ENCODE measurements around the gene DAP3.
"Not testable (repeated sequence)": the region's sequence is repeated elsewhere in the genome, so short reads cannot be mapped to it uniquely, and the experiment has no call there.

DAP3 gene

DNA sequence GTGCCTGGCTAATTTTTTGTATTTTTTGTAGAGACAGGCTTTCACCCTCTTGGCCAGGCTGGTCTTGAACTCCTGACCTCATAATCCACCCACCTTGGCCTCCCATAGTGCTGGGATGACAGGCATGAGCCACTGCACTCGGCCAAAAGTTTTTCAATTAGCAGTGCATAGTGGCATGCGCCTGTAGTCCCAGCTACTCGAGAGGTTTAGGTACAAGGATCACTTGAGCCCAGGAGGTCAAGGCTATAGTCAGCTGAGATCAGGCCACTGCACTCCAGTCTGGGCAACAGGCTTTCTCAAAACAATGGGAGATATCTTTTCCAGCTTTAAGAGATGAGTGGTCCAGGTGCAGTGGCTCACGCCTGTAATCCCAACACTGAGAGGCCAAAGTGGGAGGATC lies 30.8 kb downstream of the DAP3 start:
- no peak for FAIRE-seq

DNA sequence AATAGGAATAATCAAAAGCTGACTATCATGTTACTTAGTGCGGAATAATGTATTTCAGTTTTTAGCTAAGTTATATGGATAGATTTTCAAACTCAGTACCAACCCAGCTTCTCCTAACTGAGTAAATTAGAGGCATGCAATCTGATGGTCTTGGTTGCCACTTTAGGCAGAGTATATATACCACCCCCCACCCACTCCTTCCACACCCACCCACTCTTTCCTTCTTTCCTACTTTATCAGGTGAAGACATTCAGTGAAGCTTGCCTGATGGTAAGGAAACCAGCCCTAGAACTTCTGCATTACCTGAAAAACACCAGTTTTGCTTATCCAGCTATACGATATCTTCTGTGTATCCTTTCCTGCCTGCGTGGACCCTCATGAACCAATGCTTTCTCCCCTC lies 36.3 kb downstream of the DAP3 start:
- FAIRE-seq = no peak

DNA sequence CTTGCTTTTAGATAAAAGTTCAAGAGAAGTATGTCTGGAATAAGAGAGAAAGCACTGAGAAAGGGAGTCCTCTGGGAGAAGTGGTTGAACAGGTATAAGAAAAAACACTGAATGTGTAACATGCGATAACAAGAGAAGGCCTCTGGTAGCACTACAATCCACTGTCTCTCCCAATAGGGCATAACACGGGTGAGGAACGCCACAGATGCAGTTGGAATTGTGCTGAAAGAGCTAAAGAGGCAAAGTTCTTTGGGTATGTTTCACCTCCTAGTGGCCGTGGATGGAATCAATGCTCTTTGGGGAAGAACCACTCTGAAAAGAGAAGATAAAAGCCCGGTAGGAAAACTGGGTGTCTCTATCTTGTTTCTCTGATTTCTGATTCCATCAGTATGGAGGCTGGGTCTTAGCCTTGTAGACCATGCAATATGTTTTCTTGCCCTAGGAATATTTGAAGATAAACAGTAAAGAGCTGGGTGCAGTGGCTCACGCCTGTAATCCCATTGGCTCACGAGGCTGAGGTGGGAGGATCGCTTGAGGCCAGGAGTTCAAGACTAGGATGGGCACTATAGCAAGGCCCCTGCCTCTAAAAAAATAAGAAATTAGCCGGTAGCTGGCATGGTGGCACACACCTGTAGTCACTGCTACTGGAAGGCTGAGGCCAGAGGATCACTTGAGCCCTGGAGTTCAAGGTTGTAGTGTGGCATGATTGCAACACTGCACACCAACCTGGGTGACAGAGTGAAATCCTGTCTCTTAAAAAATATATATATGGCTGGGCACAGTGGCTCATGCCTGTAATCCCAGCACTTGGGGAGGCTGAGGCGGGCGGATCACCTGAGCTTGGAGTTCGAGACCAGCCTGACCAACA lies 40.4 kb downstream of the DAP3 start:
- FAIRE-seq = no peak

DNA sequence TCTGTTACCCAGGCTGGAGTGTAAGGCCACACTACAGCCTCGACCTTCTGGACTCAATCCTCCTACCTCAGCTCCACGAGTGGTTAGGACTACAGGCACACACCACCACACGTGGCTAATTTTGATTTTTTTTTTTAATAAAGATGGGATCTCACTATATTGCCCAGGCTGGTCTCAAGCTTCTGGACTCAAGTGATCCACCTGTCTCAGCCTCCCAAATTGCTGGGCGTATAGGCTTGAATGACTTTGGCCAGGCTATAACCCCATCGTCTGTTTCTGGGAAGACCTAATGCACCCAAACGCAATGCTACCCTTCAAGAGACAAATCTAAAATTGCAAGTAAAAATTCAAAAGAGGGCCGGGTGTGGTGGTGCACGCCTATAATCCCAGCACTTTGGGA lies 52.1 kb downstream of the DAP3 start:
- FAIRE-seq = no peak

DNA sequence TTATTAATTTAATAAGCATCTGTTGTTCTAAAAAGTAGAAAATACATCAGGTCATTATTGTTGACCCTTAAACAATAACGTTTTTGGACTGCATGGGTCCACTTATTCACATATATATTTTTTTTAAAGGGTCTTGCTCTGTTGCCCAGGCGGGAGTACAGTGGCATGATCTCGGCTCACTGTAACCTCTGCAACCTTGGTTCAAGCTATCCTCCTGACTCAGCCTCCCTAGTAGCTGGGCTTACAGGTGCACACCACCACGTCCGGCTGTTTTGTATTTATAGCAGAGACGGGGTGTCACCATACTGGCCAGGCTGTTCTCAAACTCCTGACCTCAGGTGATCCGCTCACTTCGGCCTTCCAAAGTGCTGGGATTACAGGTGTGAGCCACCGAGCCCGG lies 53.0 kb downstream of the DAP3 start:
- FAIRE-seq = no peak

DNA sequence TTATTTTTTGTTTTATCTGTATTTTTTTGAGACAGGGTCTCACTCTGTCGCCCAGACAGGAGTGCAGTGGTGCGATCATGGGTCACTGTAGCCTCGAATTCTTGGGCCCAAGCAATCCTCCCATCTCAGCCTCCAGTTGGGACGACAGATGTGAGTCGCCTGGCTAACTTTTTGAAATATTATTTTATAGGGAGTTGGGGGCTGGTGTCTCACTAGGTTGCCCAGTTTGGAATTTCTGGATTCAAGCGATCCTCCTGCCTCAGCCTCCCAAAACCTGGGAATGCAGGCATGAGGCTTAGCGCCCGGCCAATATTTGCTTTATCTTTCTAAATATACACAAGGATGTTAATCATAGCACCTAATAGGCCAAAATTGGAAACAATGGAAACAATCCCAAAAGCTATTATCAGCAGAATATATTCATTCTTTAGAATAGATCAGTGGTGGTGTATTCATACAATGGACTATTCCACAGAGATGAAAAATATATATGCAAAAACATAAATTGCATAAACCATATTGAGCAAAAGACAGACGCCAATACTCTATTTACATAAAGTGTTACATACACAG lies 55.9 kb downstream of the DAP3 start:
- FAIRE-seq = no peak

DNA sequence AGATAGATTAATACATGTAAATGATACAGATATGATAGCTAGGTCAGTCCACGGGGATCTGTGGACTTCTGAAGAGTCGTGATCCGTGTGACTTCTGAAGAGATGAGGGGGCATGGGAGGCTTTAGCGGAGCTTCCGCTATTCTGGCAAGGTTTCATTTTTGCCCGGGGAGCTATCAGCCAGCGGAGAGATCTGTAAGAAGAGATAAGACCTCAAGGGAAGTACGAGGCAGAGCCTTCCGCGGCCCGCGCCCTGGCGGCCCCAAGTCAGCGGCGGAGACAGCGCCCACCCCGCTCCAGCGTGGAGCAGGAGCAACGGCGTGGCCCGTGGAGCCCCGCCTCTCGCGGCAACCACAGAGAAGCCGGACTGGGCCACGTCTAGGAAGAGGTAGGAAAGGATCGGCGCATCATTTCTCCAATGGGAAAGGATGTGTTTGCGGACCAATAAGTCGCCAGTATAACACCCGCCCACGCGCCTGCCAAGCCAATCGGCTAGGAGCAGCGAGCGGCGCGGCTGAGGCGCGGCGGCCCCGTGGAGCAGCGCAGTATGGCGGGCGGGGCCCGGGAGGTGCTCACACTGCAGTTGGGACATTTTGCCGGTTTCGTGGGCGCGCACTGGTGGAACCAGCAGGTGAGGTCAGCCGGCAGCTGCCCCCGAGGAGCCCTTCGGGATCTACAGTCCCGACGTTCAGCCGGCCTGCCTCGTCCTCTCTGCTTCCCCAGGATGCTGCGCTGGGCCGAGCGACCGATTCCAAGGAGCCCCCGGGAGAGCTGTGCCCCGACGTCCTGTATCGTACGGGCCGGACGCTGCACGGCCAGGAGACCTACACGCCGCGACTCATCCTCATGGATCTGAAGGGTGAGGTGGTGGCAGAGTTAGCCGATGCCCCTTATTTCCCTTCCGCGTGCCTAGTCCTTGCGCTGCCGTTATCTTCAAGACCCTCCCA lies 56.7 kb downstream of the DAP3 start:
- FAIRE-seq = not testable (repeated sequence)

DNA sequence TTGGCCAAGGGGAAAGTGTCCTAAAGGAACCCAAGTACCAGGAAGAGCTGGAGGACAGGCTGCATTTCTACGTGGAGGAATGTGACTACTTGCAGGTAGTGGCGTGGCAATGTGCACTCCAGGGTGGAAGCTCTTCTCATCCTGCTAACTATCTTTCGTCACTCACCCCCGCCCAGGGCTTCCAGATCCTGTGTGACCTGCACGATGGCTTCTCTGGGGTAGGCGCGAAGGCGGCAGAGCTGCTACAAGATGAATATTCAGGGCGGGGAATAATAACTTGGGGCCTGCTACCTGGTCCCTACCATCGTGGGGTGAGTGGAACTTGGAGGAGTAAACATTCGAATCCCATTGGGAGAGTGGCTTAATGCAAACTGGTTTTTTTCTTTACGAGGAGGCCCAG lies 58.7 kb downstream of the DAP3 start:
- not testable (repeated sequence) for FAIRE-seq

DNA sequence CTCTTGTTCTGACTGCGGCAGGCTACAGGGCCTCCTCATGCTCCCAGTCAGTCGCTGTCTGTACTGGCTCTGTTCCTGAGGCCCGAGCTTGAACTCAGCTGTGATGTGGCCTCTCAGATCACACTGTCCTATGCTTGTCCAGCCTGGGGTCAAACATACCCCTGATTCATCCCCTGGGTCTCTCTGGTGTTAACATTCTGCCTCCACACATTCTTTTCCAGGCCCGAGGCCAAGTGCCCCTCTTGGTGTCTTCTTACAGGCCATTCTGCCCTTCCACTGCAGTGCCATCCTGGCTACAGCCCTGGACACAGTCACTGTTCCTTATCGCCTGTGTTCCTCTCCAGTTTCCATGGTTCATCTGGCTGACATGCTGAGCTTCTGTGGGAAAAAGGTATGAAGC lies 59.2 kb downstream of the DAP3 start:
- FAIRE-seq = not testable (repeated sequence)

DNA sequence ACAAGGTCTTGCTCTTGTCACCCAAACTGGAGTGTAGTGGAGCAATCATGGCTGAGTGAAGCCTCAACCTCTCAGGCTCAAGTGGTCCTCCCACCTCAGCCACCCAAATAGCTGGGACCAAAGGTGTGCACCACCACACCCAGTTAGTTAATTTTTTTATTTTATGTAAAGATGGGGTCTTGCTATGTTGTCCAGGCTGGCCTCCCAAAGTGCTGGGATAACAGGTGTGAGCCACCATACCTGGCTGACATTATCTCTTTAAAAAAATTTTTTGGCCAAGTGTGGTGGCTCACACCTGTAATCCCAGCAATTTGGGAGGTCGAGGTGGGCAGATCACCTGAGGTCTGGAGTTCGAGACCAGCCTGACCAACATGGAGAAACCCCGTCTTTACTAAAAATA lies 70.1 kb downstream of the DAP3 start:
- not testable (repeated sequence) for FAIRE-seq

DNA sequence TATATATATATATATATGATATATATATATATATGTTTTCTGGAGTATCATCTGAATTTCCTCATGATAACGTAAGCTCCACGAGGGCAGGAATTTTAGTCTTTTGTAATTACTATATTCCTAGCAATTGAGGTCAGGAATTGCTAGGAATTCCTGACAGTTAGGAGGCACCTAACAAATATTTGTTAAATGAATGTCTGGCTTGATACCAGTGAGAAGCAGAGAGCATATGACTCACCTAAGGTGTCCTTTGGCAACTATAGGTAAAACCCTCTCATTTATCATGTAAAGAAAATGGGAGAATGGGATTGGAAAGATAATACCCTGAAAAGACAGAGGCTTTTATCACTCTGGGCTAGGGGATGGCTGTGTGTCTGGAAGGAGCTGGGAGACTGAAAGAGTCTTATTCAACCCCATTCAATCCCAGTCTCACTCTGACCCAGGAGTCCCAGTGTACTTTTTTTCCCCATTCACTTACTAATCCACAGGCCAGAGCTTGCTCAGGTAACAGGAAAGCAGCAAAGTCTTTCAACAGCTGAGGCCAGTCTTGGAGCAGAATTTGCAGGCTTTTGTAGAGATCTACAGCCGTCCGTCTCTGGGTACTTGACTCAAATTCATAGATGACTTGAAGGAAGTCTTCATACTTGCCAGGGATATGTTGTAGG lies 71.2 kb downstream of the DAP3 start:
- no peak for FAIRE-seq

DNA sequence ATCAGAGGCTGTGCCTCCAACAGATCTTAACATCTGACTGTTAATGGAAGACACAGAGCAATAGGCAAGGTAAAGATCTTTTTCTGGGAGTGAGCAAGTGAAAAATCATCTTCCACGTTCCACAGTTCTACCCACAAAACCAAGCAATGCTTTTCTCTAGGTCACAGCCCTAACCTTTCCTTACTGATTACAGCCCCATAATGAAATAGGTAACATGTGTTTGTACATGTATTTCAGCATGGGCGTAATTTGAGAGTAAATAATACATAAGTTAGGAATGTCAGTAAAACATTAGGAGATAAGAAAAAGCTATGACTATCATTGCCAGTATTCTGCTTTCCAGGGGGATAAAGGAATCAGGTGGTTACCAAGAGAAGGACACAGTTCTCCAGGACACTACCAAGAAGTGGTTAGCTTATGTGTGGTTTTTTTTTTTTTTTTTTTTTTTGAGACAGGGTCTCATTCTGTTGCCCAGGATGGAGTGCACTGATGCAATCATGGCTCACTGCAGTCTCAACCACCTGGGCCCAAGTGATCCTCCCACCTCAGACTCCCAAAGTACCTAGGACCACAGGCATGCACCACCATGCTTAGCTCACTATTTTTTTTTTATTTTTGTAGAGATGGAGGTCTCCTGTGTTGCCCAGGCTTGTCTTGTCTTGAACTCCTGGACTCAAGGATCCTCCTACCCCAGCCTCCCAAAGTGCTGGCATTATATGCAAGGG lies 72.0 kb downstream of the DAP3 start:
- FAIRE-seq = no peak

DNA sequence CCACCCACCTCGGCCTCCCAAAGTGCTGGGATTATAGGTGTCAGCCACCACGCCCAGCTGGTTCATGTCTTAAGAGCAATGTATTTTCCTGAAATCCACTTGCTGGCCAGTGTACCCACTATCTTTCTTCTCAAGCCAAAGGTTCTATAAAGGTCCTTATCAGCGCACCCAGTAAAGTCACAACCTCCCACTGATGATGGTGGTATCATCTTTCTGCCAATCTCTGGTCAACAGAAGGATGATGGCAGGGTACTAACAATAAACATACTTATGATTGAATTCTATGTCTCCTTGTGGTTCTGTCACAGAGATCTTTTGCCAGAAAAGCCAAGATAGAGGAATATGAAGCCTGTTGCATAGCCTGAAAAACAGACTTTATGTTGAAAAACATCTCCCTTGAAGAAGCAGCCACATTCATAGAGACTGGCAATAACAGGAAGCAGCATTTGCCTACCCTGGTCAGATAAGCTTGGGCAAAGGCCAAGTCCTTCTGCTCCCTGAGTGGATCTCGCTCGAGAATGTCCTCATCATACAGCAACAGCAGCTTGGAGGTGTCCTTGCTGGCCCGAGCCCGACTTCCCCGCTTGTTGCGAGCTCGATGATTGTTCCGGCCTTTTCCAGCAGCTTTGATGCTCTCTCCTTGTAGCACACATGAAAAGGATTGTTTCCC lies 73.0 kb downstream of the DAP3 start:
- FAIRE-seq = no peak

DNA sequence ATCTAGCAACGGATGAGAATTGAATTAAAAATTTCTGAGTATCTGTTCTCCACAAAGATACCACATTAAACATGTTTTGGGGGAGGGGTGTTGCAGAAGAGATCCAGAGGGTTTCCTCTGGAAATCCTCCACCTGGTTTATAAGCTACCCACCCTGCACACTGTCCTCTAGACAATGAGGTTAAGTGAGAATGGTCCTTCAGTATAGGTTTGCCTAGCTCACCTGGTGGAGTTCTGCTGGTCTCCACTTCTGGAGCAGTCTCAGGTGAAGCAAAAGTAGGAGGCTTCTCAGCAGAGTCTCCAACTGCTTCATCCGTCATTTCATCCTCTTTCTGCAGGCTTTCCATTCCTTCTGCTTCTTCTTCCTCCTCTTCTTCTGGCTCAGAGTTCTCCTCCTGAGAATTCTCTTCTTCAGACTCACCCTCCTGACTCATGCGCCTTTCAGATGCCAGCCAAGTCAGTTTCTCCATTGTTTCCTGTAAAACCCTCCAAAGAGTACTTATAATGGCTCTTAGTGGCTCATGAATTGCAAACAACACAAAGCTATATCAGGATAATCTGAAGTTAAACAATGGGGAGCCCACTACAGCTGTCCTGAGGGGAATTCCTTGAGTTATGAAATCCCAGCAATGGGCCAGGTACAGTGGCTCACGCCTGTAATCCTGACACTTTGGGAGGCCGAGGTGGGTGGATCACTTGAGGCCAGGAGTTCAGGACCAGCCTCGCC lies 74.4 kb downstream of the DAP3 start:
- FAIRE-seq = not testable (repeated sequence)

DNA sequence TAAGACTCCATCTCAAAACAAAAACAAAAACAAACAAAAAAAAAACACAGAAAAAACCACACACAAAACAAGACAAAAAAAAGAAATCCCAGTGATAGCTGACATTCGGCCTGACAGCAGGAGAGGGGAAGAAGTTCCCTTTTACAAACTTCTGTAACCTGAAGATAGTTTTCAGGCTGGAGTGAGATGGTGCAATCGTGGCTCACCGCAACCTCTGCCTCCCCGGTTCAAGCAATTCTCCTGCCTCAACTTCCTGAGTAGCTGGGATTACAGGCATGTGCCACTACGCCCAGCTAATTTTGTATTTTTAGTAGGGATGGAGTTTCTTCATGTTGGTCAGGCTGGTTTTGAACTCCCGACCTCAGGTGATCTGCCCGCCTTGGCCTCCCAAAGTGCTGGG lies 75.1 kb downstream of the DAP3 start:
- FAIRE-seq = not testable (repeated sequence)

DNA sequence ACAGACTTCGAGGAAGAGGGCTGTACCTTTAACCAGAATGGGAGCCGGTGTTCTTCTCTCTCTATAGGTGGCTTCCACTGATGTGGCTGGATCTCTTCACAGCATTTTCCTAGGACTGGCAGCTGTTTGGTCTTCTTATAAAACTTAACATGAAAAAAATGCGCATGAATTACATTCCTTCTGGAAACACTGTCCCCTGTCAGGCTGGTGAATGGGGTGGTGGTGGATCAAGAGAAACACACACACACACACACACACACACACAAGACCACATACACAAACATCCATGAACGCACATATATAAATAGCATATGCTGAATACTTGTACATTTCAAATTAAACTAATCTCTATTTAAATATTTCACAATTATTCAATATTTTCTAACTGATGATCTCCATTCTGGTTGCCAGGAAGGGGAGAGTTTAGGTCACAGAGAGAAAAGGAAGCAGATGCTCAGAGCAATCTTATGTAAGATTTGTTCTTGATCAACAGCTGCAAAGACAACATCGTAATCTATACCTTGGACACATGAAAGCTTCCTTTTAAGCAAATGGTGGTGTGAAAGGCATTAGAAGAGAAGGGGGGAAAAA lies 78.6 kb downstream of the DAP3 start:
- FAIRE-seq = not testable (repeated sequence)

DNA sequence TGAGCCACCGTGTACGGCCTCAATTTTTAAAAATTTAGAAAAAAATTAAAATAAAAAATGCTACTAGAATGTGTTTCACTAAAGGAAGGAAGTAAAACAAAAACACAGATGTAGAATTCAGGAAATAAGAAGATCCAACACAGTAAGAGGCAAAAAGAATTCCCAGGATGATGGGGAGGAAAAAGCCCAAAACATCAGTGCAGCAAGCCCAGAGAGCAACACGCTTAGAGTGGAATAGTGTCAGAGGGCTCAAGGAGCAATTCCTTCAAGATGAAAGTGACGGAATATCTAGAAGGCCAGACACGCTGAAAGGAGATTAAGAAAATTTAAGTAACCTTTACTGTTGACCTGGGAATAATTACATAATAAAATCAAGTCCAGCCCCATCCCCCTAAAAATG lies 80.4 kb downstream of the DAP3 start:
- FAIRE-seq = no peak

DNA sequence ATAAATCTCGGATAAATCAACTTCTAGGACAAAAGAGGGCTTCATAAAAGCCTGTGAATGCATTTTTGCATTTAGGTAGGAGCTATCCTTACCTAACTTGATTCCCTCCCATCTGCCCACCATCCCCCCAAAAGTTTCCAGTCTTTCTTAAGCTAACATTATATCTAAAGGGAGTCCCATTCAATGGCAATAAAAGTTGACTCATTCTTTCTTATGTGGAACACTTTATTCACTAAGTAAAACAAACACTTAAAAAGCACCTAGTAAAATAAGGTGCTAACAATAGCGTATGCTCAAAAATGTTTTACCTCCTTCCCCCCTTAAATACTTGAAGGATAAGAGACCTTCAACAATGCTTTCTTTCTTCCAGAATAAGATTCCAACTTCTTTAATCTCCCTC lies 84.3 kb downstream of the DAP3 start:
- FAIRE-seq = no peak

DNA sequence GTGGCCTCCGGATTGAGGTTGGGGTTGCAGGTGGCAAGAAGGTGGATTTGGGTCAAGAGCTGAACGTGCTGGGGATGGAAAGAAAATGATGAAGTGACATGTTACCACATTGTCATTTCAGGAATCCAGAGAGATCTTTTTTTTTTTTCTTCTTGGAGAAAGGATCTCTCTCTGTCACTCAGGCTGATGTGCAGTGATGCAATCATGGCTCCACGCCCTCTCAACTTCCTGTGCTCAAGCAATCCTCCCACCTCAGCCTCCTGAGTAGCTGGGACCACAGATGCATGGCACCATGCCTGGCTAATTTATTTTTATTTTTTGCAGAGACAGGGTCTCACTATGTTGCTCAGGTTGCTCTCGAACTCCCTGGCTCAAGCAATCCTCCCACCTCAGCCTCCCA lies 87.5 kb downstream of the DAP3 start:
- no peak for FAIRE-seq

DNA sequence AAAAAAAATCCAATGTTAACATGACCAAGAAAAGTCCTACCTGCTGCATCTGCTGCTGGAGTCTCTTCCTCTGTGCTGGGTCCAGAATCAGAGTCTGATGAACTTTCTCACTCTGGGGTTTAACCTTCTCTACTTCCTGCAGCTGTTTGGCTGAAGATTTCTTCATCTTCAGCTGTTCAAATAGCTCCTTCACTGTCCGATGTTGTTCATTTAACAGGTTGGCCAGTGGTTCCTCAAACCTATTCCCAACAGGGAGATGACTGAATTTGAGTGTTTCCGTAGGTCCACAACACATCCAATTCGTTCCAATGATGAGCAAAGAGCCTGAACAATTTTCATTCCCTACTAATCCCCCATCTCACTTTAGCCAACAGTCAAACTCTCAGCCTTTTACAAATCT lies 88.7 kb downstream of the DAP3 start:
- no peak for FAIRE-seq
